ENCODE results near the gene LOX. TPM values are rescaled to one million over a fixed set of nuclear protein-coding genes. Genes with fewer than 3 reads are reported as not detected.

Gene LOX
- total and polyA plus RNA-seq, 9 of the 15 experiments (the other 6 are each of a cell fraction or from before 2014, with no cell fraction given) = 0.06 to 0.09 TPM; not detected in 7

DNA sequence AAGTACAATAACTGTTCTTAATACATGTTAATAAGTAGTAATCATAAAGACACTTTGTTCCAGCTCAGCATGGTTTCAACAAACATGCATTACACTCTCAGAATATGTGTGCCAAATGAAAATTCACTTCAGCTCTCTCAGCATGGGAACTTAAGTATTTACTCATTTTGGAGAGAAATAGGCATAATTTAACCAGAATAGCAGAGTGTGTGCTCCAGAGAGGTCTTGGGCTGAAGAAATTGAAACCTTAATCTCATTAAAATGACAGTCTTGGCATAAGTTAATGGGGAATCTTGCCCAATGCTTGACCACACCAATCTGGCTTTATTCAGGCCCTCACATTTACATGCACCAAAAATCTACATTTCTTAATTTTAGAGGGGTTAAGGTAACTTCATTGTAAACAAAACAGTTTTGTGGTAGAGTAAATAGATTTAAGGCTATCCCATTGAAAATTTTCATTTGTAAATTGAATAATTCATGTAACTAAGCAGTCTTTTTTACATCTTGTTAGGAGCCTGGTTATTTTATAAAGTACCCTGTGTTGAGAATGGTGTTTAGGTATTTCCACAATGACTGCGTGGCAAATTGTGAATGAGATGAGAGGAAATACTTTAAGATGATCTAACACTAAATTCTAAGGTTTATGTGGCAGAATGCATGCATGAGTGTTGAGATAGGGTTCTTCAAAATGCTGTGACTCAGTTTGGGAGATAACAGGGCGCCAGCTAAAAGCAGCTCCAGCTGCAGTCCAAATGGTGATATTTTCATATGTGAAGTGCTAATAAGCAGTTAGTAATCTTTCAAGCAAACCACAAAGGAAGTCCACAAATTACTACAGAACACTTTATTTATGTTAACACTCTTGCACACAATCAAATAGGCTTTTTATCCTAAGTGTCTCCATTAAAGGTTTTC lies 11.3 kb upstream of the LOX start (continued):
- TF ChIP-seq KLF6 (CRISPR knock-in tag; IDR thresholded peaks at IDR 0.05; ENCODE audit: borderline replicate concordance) (no peak), HOXB6 (CRISPR knock-in tag; IDR thresholded peaks at IDR 0.05; ENCODE audit: borderline replicate concordance) (no peak), CREB1 (IDR thresholded peaks at IDR 0.05) (0 out of 2 replicates have a peak, but pooled peaks have one; percentile 26), CREB1 (CRISPR knock-in tag; IDR thresholded peaks at IDR 0.05) (no peak), NFE2 (IDR thresholded peaks at IDR 0.05; ENCODE audit: low read depth) (peak; percentile 41), NUFIP1 (IDR thresholded peaks at IDR 0.05; ENCODE audit: partially characterized antibody) (peak; percentile 39), TAF9B (IDR thresholded peaks at IDR 0.05; ENCODE audit: partially characterized antibody) (no peak), SETDB1 (IDR thresholded peaks at IDR 0.05; ENCODE audit: low read length) (no peak), KLF13 (tag; IDR thresholded peaks at IDR 0.05; ENCODE audit: borderline replicate concordance, low read depth) (no peak), ZNF707 (CRISPR knock-in tag; conservative IDR thresholded peaks at IDR 0.05) (no peak), TRIM24 (IDR thresholded peaks at IDR 0.05) (peak; percentile 80 to 87), OTX1 (CRISPR knock-in tag; IDR thresholded peaks at IDR 0.05) (no peak)
- TF ChIP-seq, protein P1, sequence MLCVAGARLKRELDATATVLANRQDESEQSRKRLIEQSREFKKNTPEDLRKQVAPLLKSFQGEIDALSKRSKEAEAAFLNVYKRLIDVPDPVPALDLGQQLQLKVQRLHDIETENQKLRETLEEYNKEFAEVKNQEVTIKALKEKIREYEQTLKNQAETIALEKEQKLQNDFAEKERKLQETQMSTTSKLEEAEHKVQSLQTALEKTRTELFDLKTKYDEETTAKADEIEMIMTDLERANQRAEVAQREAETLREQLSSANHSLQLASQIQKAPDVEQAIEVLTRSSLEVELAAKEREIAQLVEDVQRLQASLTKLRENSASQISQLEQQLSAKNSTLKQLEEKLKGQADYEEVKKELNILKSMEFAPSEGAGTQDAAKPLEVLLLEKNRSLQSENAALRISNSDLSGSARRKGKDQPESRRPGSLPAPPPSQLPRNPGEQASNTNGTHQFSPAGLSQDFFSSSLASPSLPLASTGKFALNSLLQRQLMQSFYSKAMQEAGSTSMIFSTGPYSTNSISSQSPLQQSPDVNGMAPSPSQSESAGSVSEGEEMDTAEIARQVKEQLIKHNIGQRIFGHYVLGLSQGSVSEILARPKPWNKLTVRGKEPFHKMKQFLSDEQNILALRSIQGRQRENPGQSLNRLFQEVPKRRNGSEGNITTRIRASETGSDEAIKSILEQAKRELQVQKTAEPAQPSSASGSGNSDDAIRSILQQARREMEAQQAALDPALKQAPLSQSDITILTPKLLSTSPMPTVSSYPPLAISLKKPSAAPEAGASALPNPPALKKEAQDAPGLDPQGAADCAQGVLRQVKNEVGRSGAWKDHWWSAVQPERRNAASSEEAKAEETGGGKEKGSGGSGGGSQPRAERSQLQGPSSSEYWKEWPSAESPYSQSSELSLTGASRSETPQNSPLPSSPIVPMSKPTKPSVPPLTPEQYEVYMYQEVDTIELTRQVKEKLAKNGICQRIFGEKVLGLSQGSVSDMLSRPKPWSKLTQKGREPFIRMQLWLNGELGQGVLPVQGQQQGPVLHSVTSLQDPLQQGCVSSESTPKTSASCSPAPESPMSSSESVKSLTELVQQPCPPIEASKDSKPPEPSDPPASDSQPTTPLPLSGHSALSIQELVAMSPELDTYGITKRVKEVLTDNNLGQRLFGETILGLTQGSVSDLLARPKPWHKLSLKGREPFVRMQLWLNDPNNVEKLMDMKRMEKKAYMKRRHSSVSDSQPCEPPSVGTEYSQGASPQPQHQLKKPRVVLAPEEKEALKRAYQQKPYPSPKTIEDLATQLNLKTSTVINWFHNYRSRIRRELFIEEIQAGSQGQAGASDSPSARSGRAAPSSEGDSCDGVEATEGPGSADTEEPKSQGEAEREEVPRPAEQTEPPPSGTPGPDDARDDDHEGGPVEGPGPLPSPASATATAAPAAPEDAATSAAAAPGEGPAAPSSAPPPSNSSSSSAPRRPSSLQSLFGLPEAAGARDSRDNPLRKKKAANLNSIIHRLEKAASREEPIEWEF (CRISPR knock-in tag; IDR thresholded peaks at IDR 0.05) = no peak
- TF ChIP-seq, protein P2, sequence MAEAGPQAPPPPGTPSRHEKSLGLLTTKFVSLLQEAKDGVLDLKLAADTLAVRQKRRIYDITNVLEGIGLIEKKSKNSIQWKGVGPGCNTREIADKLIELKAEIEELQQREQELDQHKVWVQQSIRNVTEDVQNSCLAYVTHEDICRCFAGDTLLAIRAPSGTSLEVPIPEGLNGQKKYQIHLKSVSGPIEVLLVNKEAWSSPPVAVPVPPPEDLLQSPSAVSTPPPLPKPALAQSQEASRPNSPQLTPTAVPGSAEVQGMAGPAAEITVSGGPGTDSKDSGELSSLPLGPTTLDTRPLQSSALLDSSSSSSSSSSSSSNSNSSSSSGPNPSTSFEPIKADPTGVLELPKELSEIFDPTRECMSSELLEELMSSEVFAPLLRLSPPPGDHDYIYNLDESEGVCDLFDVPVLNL (CRISPR knock-in tag; IDR thresholded peaks at IDR 0.05; ENCODE audit: low read depth) = no peak
- TF ChIP-seq, protein P3, sequence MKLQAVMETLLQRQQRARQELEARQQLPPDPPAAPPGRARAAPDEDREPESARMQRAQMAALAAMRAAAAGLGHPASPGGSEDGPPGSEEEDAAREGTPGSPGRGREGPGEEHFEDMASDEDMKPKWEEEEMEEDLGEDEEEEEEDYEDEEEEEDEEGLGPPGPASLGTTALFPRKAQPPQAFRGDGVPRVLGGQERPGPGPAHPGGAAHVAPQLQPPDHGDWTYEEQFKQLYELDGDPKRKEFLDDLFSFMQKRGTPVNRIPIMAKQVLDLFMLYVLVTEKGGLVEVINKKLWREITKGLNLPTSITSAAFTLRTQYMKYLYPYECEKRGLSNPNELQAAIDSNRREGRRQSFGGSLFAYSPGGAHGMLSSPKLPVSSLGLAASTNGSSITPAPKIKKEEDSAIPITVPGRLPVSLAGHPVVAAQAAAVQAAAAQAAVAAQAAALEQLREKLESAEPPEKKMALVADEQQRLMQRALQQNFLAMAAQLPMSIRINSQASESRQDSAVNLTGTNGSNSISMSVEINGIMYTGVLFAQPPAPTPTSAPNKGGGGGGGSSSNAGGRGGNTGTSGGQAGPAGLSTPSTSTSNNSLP (IDR thresholded peaks at IDR 0.05; ENCODE audit: borderline replicate concordance, low read depth, low read length) = 0 out of 2 replicates have a peak, but pooled peaks have one; percentile 31
- TF ChIP-seq, protein P4, sequence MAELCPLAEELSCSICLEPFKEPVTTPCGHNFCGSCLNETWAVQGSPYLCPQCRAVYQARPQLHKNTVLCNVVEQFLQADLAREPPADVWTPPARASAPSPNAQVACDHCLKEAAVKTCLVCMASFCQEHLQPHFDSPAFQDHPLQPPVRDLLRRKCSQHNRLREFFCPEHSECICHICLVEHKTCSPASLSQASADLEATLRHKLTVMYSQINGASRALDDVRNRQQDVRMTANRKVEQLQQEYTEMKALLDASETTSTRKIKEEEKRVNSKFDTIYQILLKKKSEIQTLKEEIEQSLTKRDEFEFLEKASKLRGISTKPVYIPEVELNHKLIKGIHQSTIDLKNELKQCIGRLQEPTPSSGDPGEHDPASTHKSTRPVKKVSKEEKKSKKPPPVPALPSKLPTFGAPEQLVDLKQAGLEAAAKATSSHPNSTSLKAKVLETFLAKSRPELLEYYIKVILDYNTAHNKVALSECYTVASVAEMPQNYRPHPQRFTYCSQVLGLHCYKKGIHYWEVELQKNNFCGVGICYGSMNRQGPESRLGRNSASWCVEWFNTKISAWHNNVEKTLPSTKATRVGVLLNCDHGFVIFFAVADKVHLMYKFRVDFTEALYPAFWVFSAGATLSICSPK (IDR thresholded peaks at IDR 0.05; ENCODE audit: borderline replicate concordance) = no peak

Measured in K562 (cell line).